OCI-LY7 (cell line): ENCODE measurements around the gene FUT8. TPM values are rescaled to one million over a fixed set of nuclear protein-coding genes. Genes with fewer than 3 reads are reported as not detected.

ENCODE experiments used
- BruUV-seq: library from RNA; stranded (reverse); fragments of 400-500 nt; replicated peaks from 2 replicates; lab custom pipeline; 2021; lab: Mats Ljungman, UMichigan
- CTCF ChIA-PET: fragments of 300-600 bp; sonication (Branson Sonifier 250); formaldehyde crosslinking; loops from one replicate; lab custom pipeline; 2022; ENCODE audit warnings: antibody characterized with exemption; ENCODE audit not compliant: unreplicated experiment; lab: Charles Lee
- POLR2A ChIA-PET: fragments of 300-600 bp; sonication (Branson Sonifier 250); formaldehyde crosslinking; loops from one replicate; lab custom pipeline; 2022; ENCODE audit warnings: antibody characterized with exemption; lab: Charles Lee
- DNase-seq: peaks from one replicate; pipeline ENCODE4 v3.0.0-alpha.2; 2015; ENCODE audit warnings: low spot score
- H2AFZ ChIP-seq: fragments of 200-600 bp; sonication (generic), shearing (Covaris generic); 2 replicates; pipeline ENCODE4 v1.6.1; 2014; ENCODE audit warnings: mild to moderate bottlenecking, antibody characterized with exemption, low read length, moderate library complexity
- H3K27ac ChIP-seq: fragments of 200-600 bp; sonication (generic); 2 replicates; pipeline ENCODE4 v1.5.1; 2014; ENCODE audit warnings: mixed run types, low read depth, mild to moderate bottlenecking, moderate library complexity, low read length, inconsistent platforms; ENCODE audit not compliant: poor library complexity, severe bottlenecking
- H3K36me3 ChIP-seq: fragments of 200-600 bp; sonication (generic); 2 replicates; pipeline ENCODE4 v1.6.1; 2014; ENCODE audit warnings: mild to moderate bottlenecking, antibody characterized with exemption, low read length, moderate library complexity, mixed read lengths; ENCODE audit not compliant: insufficient read depth
- H3K4me1 ChIP-seq: fragments of 200-600 bp; sonication (generic); 2 replicates; pipeline ENCODE4 v1.5.1; 2014; ENCODE audit warnings: mild to moderate bottlenecking, low read length; ENCODE audit not compliant: insufficient read depth, poor library complexity, severe bottlenecking
- H3K4me2 ChIP-seq: fragments of 200-600 bp; sonication (generic); 2 replicates; pipeline ENCODE4 v1.6.1; 2014; ENCODE audit warnings: mild to moderate bottlenecking, low read length
- H3K4me3 ChIP-seq: fragments of 200-600 bp; sonication (generic); 2 replicates; pipeline ENCODE4 v1.5.1; 2014; ENCODE audit warnings: mild to moderate bottlenecking, low read depth, low read length; ENCODE audit not compliant: poor library complexity, severe bottlenecking
- H3K79me2 ChIP-seq: fragments of 200-600 bp; sonication (generic); 2 replicates; pipeline ENCODE4 v1.6.1; 2016; ENCODE audit warnings: low read depth, mild to moderate bottlenecking, low read length, moderate library complexity, mixed read lengths; ENCODE audit not compliant: insufficient read depth
- H3K9me2 ChIP-seq: fragments of 200-600 bp; sonication (generic); 2 replicates; pipeline ENCODE4 v1.6.1; 2016; ENCODE audit warnings: mild to moderate bottlenecking, low read length, mixed read lengths; ENCODE audit not compliant: insufficient read depth
- H3K9me3 ChIP-seq: fragments of 200-600 bp; sonication (generic); 2 replicates; pipeline ENCODE4 v1.6.1; 2014; ENCODE audit warnings: mild to moderate bottlenecking, mixed run types, low read length, mixed read lengths
- H4K20me1 ChIP-seq: fragments of 200-600 bp; sonication (generic); 2 replicates; pipeline ENCODE4 v1.6.1; 2014; ENCODE audit warnings: mild to moderate bottlenecking, antibody characterized with exemption, low read length, moderate library complexity, mixed read lengths; ENCODE audit not compliant: insufficient read depth
- CTCF ChIP-seq: fragments of 200-600 bp; sonication (generic); conservative IDR thresholded peaks from 2 replicates; pipeline ENCODE4 v1.5.1; 2014; ENCODE audit warnings: mild to moderate bottlenecking, antibody characterized with exemption, low read length, moderate library complexity, mixed read lengths
- EZH2phosphoT487 ChIP-seq: fragments of 200-600 bp; sonication (generic); IDR thresholded peaks from 2 replicates; pipeline ENCODE4 v1.6.1; 2018; ENCODE audit warnings: low read depth, borderline replicate concordance, mild to moderate bottlenecking, mixed run types, antibody characterized with exemption, low read length, moderate library complexity, mixed read lengths
- intact Hi-C: fragments of 100-400 bp; cut with micrococcal nuclease; formaldehyde crosslinking; loops from one replicate; pipeline ENCODE4 v1.10.0; 2022; ENCODE audit not compliant: unreplicated experiment
- microRNA-seq: library from miRNA; unstranded; fragments of <30 nt; microRNA quantifications from one replicate; pipeline ENCODE4 v1.2.0, GENCODE V29; 2022; ENCODE audit warnings: borderline replicate concordance
- small RNA-seq: library from RNA; depleted of rRNA; stranded (forward); fragments of <200 nt; gene quantifications from one replicate; pipeline ENCODE3, GENCODE V24; 2014
- total RNA-seq, 2 experiments: library from RNA; depleted of rRNA in 1 of 2; stranded (reverse); fragments of >200 nt in 1 of 2; shearing (Covaris generic) in 1 of 2; gene quantifications; 2 replicates each; pipeline ENCODE4 v1.2.3, GENCODE V29; 2014 to 2022

FUT8 gene
- total RNA-seq, 2 experiments from 2014 or later: 90.3 to 174 TPM

GRCh38 chr14:65791191-65791981 lies 378.9 kb downstream of the FUT8 start:
- Histone ChIP-seq H3K9me3 (no peaks in the 10 kb centered on the region), H4K20me1 (no peaks in the 10 kb centered on the region), H3K4me1 (no peaks in the 10 kb centered on the region), H3K4me2 (no peak overlapping the region), H3K4me3 (no peak overlapping the region), H3K36me3 (no peaks in the 10 kb centered on the region), H3K27ac (no peak overlapping the region), H3K9me2 (no peaks in the 10 kb centered on the region), H3K79me2 (no peaks in the 10 kb centered on the region), H2AFZ (no peak overlapping the region)
- BruUV-seq: no TSS peak
- no peak for DNase-seq
- ChIA-PET POLR2A (interaction anchor here (0.5 kb wide), 1 partner anchor 1144 kb away, joined by 6 read pairs; no protein-coding TSS in a partner anchor), CTCF (no interaction called here)
- no peak for TF ChIP-seq EZH2phosphoT487
- TF ChIP-seq CTCF: no peak
- intact Hi-C loops: no loop called here

DNA sequence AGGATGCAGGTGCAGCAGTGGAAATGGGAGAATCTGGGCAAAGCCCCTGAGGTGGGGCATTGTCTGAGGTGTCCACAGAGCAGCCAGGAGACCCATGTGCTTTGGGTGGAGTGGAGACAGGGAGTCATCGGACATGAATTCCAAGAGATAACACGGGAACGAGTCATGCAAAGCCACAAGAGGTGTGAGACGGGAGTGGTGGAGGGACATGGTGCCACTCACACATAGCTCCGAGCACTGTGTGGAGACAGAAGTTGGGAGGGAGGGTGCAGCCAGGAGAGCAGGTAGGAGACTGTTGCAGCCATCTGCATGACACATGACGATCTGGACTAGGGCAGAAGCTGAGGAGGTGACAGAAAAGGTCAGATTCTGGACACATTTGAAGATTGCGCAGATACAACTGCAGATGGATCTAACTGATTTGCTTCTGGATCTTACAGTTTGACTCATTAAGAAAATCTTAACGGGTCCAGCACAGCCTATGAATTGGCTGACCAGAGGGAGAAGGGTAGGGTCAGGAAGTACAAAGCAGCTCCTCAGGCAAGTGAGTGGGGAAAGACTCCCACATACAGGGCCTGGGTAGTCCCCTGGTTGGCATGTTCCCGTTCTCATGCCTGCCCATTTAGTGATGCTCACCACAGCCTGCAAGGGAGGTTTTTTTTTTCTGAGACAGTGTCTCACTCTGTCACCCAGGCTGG lies 379.8 kb downstream of the FUT8 start:
- Histone ChIP-seq H2AFZ (no peak overlapping the region), H3K36me3 (no peaks in the 10 kb centered on the region), H3K4me1 (no peaks in the 10 kb centered on the region), H3K27ac (no peak overlapping the region), H3K79me2 (no peaks in the 10 kb centered on the region), H3K4me2 (no peak overlapping the region), H4K20me1 (no peaks in the 10 kb centered on the region), H3K9me2 (no peaks in the 10 kb centered on the region), H3K4me3 (no peak overlapping the region), H3K9me3 (no peaks in the 10 kb centered on the region)
- TF ChIP-seq CTCF (no peak), EZH2phosphoT487 (no peak)
- POLR2A ChIA-PET: no interaction called here
- no peak for DNase-seq
- no TSS peak for BruUV-seq
- intact Hi-C loops: no loop called here
- CTCF ChIA-PET: no interaction called here

Small RNAs within 50 kb of the gene (microRNA-seq; reads per million reads assigned to microRNA genes)
- 89.4 reads per million, percentile 56 among the genes with 10 or more reads in this experiment for gene MIR625

Small RNAs within 50 kb of the gene (small RNA-seq; reads per million reads assigned to genes)
- gene MIR625: not detected
